Activated CD4-positive, alpha-beta memory T cell treated with anti-CD3 and anti-CD28 coated beads for 36 hours (primary cell): ENCODE results near the gene BLNK. TPM values are rescaled to one million over a fixed set of nuclear protein-coding genes. Genes with fewer than 3 reads are reported as not detected.

ENCODE experiments used
- CTCF ChIA-PET: fragments of 350-600 bp; sonication (Branson Sonifier 250); formaldehyde crosslinking; loops from one replicate; lab custom pipeline; 2021; ENCODE audit warnings: antibody characterized with exemption, inconsistent platforms; lab: Charles Lee
- POLR2A ChIA-PET: fragments of 350-600 bp; sonication (Branson Sonifier 250); formaldehyde crosslinking; loops from one replicate; lab custom pipeline; 2021; ENCODE audit warnings: antibody characterized with exemption; lab: Charles Lee
- DNase-seq: peaks from one replicate; pipeline ENCODE4 v3.0.0-alpha.2; 2020
- H3K27ac Mint-ChIP-seq: one replicate; pipeline ENCODE4 v1.8.0; 2021; ENCODE audit warnings: mixed read lengths
- H3K27me3 Mint-ChIP-seq: one replicate; pipeline ENCODE4 v1.8.0; 2021; ENCODE audit warnings: mixed read lengths
- H3K36me3 Mint-ChIP-seq: one replicate; pipeline ENCODE4 v1.8.0; 2021; ENCODE audit warnings: mixed read lengths
- H3K4me1 Mint-ChIP-seq: one replicate; pipeline ENCODE4 v1.8.0; 2021; ENCODE audit warnings: low read depth, mixed read lengths
- H3K4me3 Mint-ChIP-seq: one replicate; pipeline ENCODE4 v1.8.0; 2021; ENCODE audit warnings: mild to moderate bottlenecking, mixed read lengths
- H3K9me3 Mint-ChIP-seq: one replicate; pipeline ENCODE4 v1.8.0; 2021; ENCODE audit warnings: mixed read lengths
- intact Hi-C: fragments of 100-400 bp; cut with micrococcal nuclease; formaldehyde crosslinking; loops from one replicate; pipeline ENCODE4 v1.15.1; 2023
- total RNA-seq, 2 experiments: library from RNA; stranded (reverse); gene quantifications; one replicate each; pipeline ENCODE4 v1.2.3, GENCODE V29; 2021

Gene BLNK
- total RNA-seq, 2 experiments from 2014 or later: not detected

DNA sequence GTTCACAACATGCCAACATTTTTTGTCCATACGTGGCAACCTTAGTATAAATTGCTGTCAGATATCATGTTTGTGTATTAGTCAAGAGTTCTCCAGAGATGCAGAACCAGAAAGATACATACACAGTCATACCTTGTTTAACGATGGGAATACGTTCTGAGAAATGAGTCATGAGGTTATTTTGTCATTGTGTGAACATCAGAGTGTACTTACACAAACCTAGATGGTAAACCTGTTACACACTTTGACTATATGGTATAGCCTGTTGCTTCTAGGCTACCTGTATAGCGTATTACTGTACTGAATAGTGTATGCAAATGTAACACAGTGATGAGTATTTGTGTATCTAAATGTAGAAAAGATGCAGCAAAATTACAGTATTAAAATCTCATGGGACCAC, 118.9 kb downstream of the BLNK start:
- no peak for DNase-seq
- intact Hi-C loops: no loop called here
- POLR2A ChIA-PET: no interaction called here
- Mint-ChIP-seq H3K27me3 (no peaks in the 10 kb centered on the region), H3K27ac (no peak overlapping the region), H3K4me1 (peaks cover 8% of the 10 kb centered on the region), H3K9me3 (no peaks in the 10 kb centered on the region), H3K4me3 (no peak overlapping the region), H3K36me3 (peaks cover 70% of the 10 kb centered on the region)
- CTCF ChIA-PET: no interaction called here

Other genes starting within 250 kb of the BLNK start
- 1 to 10 TPM; 4.3 to 4.4 TPM for gene CCNJ, start 228.0 kb downstream of the BLNK start, total RNA-seq
- 10 to 100 TPM in 1 of 2 experiments, 1 to 10 TPM in 1; 9.6 to 13.3 TPM for gene ZNF518A, start 141.3 kb downstream of the BLNK start, total RNA-seq
- not detected for gene DNTT, start 32.9 kb upstream of the BLNK start, total RNA-seq
- gene OPALIN, start 87.4 kb upstream of the BLNK start, total RNA-seq: not detected
- gene TLL2, start 242.4 kb upstream of the BLNK start, total RNA-seq: under 1 TPM in 1 of 2 experiments, not detected in 1; 0.05 TPM